Vagina (tissue), 2 donors: ENCODE measurements around the gene KRTAP10-8.
"Not testable (repeated sequence)": the region's sequence is repeated elsewhere in the genome, so short reads cannot be mapped to it uniquely, and the experiment has no call there.

Experiments
- CTCF ChIP-seq, 3 experiments: fragments of 450-650 bp in 2 of 3; fragments of 200-600 bp in 1 of 3; sonication (generic) in 1 of 3; IDR thresholded peaks; one replicate each; pipeline ENCODE4 v1.5.1; 2017 to 2019; ENCODE audit warnings: antibody characterized with exemption in 3 of 3, mild to moderate bottlenecking in 2 of 3, moderate library complexity in 2 of 3
- POLR2A ChIP-seq, 2 donors: fragments of 450-650 bp; IDR thresholded peaks; one replicate each; pipeline ENCODE4 v1.6.1; 2017; ENCODE audit warnings: antibody characterized with exemption in 2 of 2, mild to moderate bottlenecking in 2 of 2, moderate library complexity in 2 of 2
- POLR2AphosphoS5 ChIP-seq, 2 donors: sonication (generic); formaldehyde crosslinking; IDR thresholded peaks; one replicate each; pipeline ENCODE4 v1.9.0; 2017; ENCODE audit warnings: antibody characterized with exemption in 2 of 2, mild to moderate bottlenecking in 2 of 2, low read depth in 1 of 2; ENCODE audit not compliant: insufficient read depth in 1 of 2

- not testable (repeated sequence) for TF ChIP-seq POLR2A (IDR thresholded peaks at IDR 0.05); CTCF (IDR thresholded peaks at IDR 0.05); POLR2AphosphoS5 (IDR thresholded peaks at IDR 0.05; ENCODE audit: insufficient read depth in 1 of 2, low read depth in 1 of 2)
Measured at GRCh38 chr21:44591801-44592130, 20.1 kb upstream of the KRTAP10-8 start.
